Forelimb muscle (tissue), 1 donor: ENCODE results near the gene PKD2. TPM values are rescaled to one million over a fixed set of nuclear protein-coding genes. Genes with fewer than 3 reads are reported as not detected.

ENCODE experiments used
- DNase-seq: peaks from one replicate; pipeline ENCODE4 v3.0.0-alpha.2; 2013; ENCODE audit warnings: low read depth
- polyA plus RNA-seq: library from polyadenylated mRNA; unstranded; fragments of 120-200 nt; gene quantifications from one replicate; pipeline ENCODE4 v1.2.1, GENCODE V29; 2013; ENCODE audit not compliant: insufficient read length

Gene PKD2
- polyA plus RNA-seq: 24.3 TPM

- peak; percentile 47 for DNase-seq
Measured at GRCh38 chr4:88007304-88008121, at the start of gene PKD2. TSS of gene PKD2 (plus strand) at chr4:88007635. CDS start at chr4:88007734, 99 bp downstream.

GRCh38 chr4:87961993-87962392 lies 45.4 kb upstream of the PKD2 start:
- DNase-seq: no peak

- DNase-seq: no peak
Measured at GRCh38 chr4:87962398-87963146, 44.9 kb upstream of the PKD2 start.

- DNase-seq: no peak
Measured at GRCh38 chr4:87965501-87965975, 41.9 kb upstream of the PKD2 start.

- no peak for DNase-seq
Measured at GRCh38 chr4:87966095-87966496, 41.3 kb upstream of the PKD2 start.

- no peak for DNase-seq
Measured at GRCh38 chr4:87967193-87967592, 40.2 kb upstream of the PKD2 start.

GRCh38 chr4:87970121-87970520 lies 37.3 kb upstream of the PKD2 start:
- no peak for DNase-seq

- DNase-seq: no peak
Measured at GRCh38 chr4:87971866-87972265, 35.6 kb upstream of the PKD2 start.

GRCh38 chr4:87973283-87974169 lies 33.9 kb upstream of the PKD2 start:
- DNase-seq: peak; percentile 14

GRCh38 chr4:87974856-87975462 lies 32.5 kb upstream of the PKD2 start:
- no peak for DNase-seq

GRCh38 chr4:87975466-87975865 lies 32.0 kb upstream of the PKD2 start, which contains the start of gene SPP1:
TSS of gene SPP1 (plus strand) at chr4:87975714. CDS start at chr4:87976896, 1,182 bp downstream.
- peak; percentile 11 for DNase-seq

GRCh38 chr4:87977521-87978278 lies 29.7 kb upstream of the PKD2 start:
- no peak for DNase-seq

GRCh38 chr4:87978681-87979080 lies 28.8 kb upstream of the PKD2 start:
- no peak for DNase-seq

- no peak for DNase-seq
Measured at GRCh38 chr4:87979810-87980209, 27.6 kb upstream of the PKD2 start.

- no peak for DNase-seq
Measured at GRCh38 chr4:87981486-87981885, 25.9 kb upstream of the PKD2 start.

- no peak for DNase-seq
Measured at GRCh38 chr4:87982036-87982435, 25.4 kb upstream of the PKD2 start.

GRCh38 chr4:87982446-87983010 lies 24.9 kb upstream of the PKD2 start:
- DNase-seq: no peak

GRCh38 chr4:87983996-87984395 lies 23.4 kb upstream of the PKD2 start:
- DNase-seq: no peak

- DNase-seq: no peak
Measured at GRCh38 chr4:87985097-87985886, 22.1 kb upstream of the PKD2 start.

GRCh38 chr4:87985887-87986200 lies 21.6 kb upstream of the PKD2 start:
- DNase-seq: no peak
